WTC11 (cell line): Measurements from ENCODE around the gene TMEM117. TPM values are rescaled to one million over a fixed set of nuclear protein-coding genes. Genes with fewer than 3 reads are reported as not detected.

Source experiments
- ATAC-seq: fragments of 200-7000 bp; cut with Tn5 transposase; 2 replicates; pipeline ENCODE4 v1.10.0; 2021; ENCODE audit warnings: mild to moderate bottlenecking, moderate library complexity
- CTCF ChIA-PET: fragments of 300-600 bp; sonication (Branson Sonifier 250); formaldehyde crosslinking; loops from one replicate; lab custom pipeline; 2021; ENCODE audit warnings: antibody characterized with exemption; lab: Charles Lee
- POLR2A ChIA-PET: fragments of 350-600 bp; sonication (Branson Sonifier 250); formaldehyde crosslinking; loops from one replicate; lab custom pipeline; 2021; ENCODE audit warnings: antibody characterized with exemption; lab: Charles Lee
- DNase-seq: peaks from one replicate; pipeline ENCODE4 v3.0.0; 2021; ENCODE audit warnings: low spot score
- H3K27ac Mint-ChIP-seq: 2 replicates; pipeline ENCODE4 v1.8.0; 2021; ENCODE audit warnings: mixed read lengths
- H3K27me3 Mint-ChIP-seq: 2 replicates; pipeline ENCODE4 v1.8.0; 2021; ENCODE audit warnings: low read depth, mild to moderate bottlenecking, moderate library complexity, mixed read lengths
- H3K36me3 Mint-ChIP-seq: 2 replicates; pipeline ENCODE4 v1.8.0; 2021; ENCODE audit warnings: mixed read lengths
- H3K4me1 Mint-ChIP-seq: 2 replicates; pipeline ENCODE4 v1.8.0; 2022; ENCODE audit warnings: mixed read lengths
- H3K4me3 Mint-ChIP-seq: 2 replicates; pipeline ENCODE4 v1.8.0; 2021; ENCODE audit warnings: mild to moderate bottlenecking, moderate library complexity, mixed read lengths
- H3K9me3 Mint-ChIP-seq: 2 replicates; pipeline ENCODE4 v1.8.0; 2021; ENCODE audit warnings: mixed read lengths
- ATF3 ChIP-seq: sonication (generic); formaldehyde crosslinking; conservative IDR thresholded peaks from 2 replicates; pipeline ENCODE4 v1.8.1; 2022; ENCODE audit warnings: mild to moderate bottlenecking, missing genetic modification reagents
- CDX4 ChIP-seq: fragments of 250-450 bp; sonication (Bioruptor Pico); IDR thresholded peaks from 2 replicates; pipeline ENCODE4 v1.9.0; 2021; ENCODE audit warnings: moderate library complexity, mild to moderate bottlenecking, inconsistent platforms, borderline replicate concordance
- CTCF ChIP-seq: fragments of 200-600 bp; IDR thresholded peaks from 2 replicates; pipeline ENCODE4 v1.8.0; 2022; ENCODE audit warnings: antibody characterized with exemption
- E2F1 ChIP-seq: sonication (generic); formaldehyde crosslinking; IDR thresholded peaks from 2 replicates; pipeline ENCODE4 v1.8.0; 2022; ENCODE audit warnings: mild to moderate bottlenecking, missing genetic modification reagents
- EMX1 ChIP-seq: fragments of 250-450 bp; sonication (Bioruptor Pico); IDR thresholded peaks from 2 replicates; pipeline ENCODE4 v1.8.0; 2021; ENCODE audit warnings: mild to moderate bottlenecking
- ERG ChIP-seq: fragments of 250-450 bp; sonication (Bioruptor Pico); IDR thresholded peaks from 2 replicates; pipeline ENCODE4 v1.8.0; 2021; ENCODE audit warnings: mild to moderate bottlenecking
- ESRRA ChIP-seq: sonication (generic); formaldehyde crosslinking; IDR thresholded peaks from 2 replicates; pipeline ENCODE4 v1.8.1; 2022; ENCODE audit warnings: mild to moderate bottlenecking, missing genetic modification reagents, borderline replicate concordance
- FOXJ3 ChIP-seq: sonication (generic); formaldehyde crosslinking; IDR thresholded peaks from 2 replicates; pipeline ENCODE4 v1.9.0; 2021; ENCODE audit warnings: missing genetic modification reagents, mild to moderate bottlenecking, borderline replicate concordance
- HMGXB4 ChIP-seq: sonication (generic); formaldehyde crosslinking; IDR thresholded peaks from 2 replicates; pipeline ENCODE4 v1.8.1; 2023; ENCODE audit warnings: mild to moderate bottlenecking, moderate library complexity, missing genetic modification reagents
- IRF2 ChIP-seq: sonication (generic); formaldehyde crosslinking; IDR thresholded peaks from 2 replicates; pipeline ENCODE4 v1.8.0; 2022; ENCODE audit warnings: low read depth, missing genetic modification reagents, borderline replicate concordance
- RORB ChIP-seq: fragments of 250-450 bp; sonication (Bioruptor Pico); IDR thresholded peaks from 2 replicates; pipeline ENCODE4 v1.9.0; 2021; ENCODE audit warnings: mild to moderate bottlenecking
- SMAD3 ChIP-seq: sonication (generic); formaldehyde crosslinking; IDR thresholded peaks from 2 replicates; pipeline ENCODE4 v1.8.0; 2022; ENCODE audit warnings: missing genetic modification reagents, mild to moderate bottlenecking, borderline replicate concordance
- SMAD4 ChIP-seq: sonication (generic); formaldehyde crosslinking; IDR thresholded peaks from 2 replicates; pipeline ENCODE4 v1.8.0; 2022; ENCODE audit warnings: mild to moderate bottlenecking, missing genetic modification reagents
- SOX15 ChIP-seq: fragments of 250-450 bp; sonication (Bioruptor Pico); IDR thresholded peaks from 2 replicates; pipeline ENCODE4 v1.9.0; 2021; ENCODE audit warnings: mild to moderate bottlenecking
- STAT6 ChIP-seq: sonication (generic); formaldehyde crosslinking; conservative IDR thresholded peaks from 2 replicates; pipeline ENCODE4 v1.8.1; 2023; ENCODE audit warnings: mild to moderate bottlenecking, low read depth, missing genetic modification reagents, moderate library complexity
- TEAD1 ChIP-seq: sonication (generic); formaldehyde crosslinking; IDR thresholded peaks from 2 replicates; pipeline ENCODE4 v1.8.0; 2022; ENCODE audit warnings: mild to moderate bottlenecking, missing genetic modification reagents
- ZBTB21 ChIP-seq: sonication (generic); formaldehyde crosslinking; IDR thresholded peaks from 2 replicates; pipeline ENCODE4 v1.8.1; 2023; ENCODE audit warnings: mild to moderate bottlenecking, missing genetic modification reagents, borderline replicate concordance
- ZNF138 ChIP-seq: sonication (generic); formaldehyde crosslinking; conservative IDR thresholded peaks from 2 replicates; pipeline ENCODE4 v1.8.1; 2022; ENCODE audit warnings: mild to moderate bottlenecking, moderate library complexity, missing genetic modification reagents
- ZNF396 ChIP-seq: fragments of 250-450 bp; sonication (Bioruptor Pico); IDR thresholded peaks from 2 replicates; pipeline ENCODE4 v1.8.0; 2021; ENCODE audit warnings: mild to moderate bottlenecking, moderate library complexity, borderline replicate concordance
- ZNF512 ChIP-seq: sonication (generic); formaldehyde crosslinking; IDR thresholded peaks from 2 replicates; pipeline ENCODE4 v1.8.1; 2022; ENCODE audit warnings: missing genetic modification reagents, borderline replicate concordance
- total RNA-seq: library from RNA; stranded (reverse); gene quantifications from 3 replicates; pipeline ENCODE4 v1.2.3, GENCODE V29; 2021

TMEM117 gene
- total RNA-seq, 1 experiment from 2014 or later, result 1.5 TPM

GRCh38 chr12:44387581-44387980 lies 551.7 kb downstream of the TMEM117 start:
- no peak for ATAC-seq
- no peak for TF ChIP-seq ZNF138
- no peak for TF ChIP-seq SMAD3 (CRISPR knock-in tag)
- Mint-ChIP-seq H3K27ac (no peak overlapping the region), H3K9me3 (no peaks in the 10 kb centered on the region), H3K36me3 (no peaks in the 10 kb centered on the region), H3K4me3 (no peak overlapping the region), H3K27me3 (no peaks in the 10 kb centered on the region), H3K4me1 (peaks cover 19% of the 10 kb centered on the region)
- no peak for DNase-seq
- ChIA-PET POLR2A (no interaction called here), CTCF (no interaction called here)

GRCh38 chr12:44389038-44389437 lies 553.2 kb downstream of the TMEM117 start:
- ChIA-PET CTCF (no interaction called here), POLR2A (no interaction called here)
- no peak overlapping the region for H3K4me3 Mint-ChIP-seq
- no peaks in the 10 kb centered on the region for H3K9me3 Mint-ChIP-seq
- no peak for DNase-seq
- no peak overlapping the region for H3K27ac Mint-ChIP-seq
- peaks cover 17% of the 10 kb centered on the region for H3K4me1 Mint-ChIP-seq
- ATAC-seq, result no peak
- H3K27me3 Mint-ChIP-seq, result no peaks in the 10 kb centered on the region
- H3K36me3 Mint-ChIP-seq, result no peaks in the 10 kb centered on the region
- TF ChIP-seq EMX1 (CRISPR knock-in tag) (no peak), ZNF512 (CRISPR knock-in tag) (no peak), CTCF (no peak), RORB (CRISPR knock-in tag) (no peak), ZNF396 (no peak), CDX4 (CRISPR knock-in tag) (no peak), FOXJ3 (CRISPR knock-in tag) (no peak), E2F1 (no peak), IRF2 (no peak), ZBTB21 (no peak), STAT6 (no peak), ERG (CRISPR knock-in tag) (no peak), HMGXB4 (CRISPR knock-in tag) (no peak), ATF3 (CRISPR knock-in tag) (no peak), TEAD1 (CRISPR knock-in tag) (no peak), ESRRA (CRISPR knock-in tag) (no peak), SOX15 (no peak), SMAD4 (CRISPR knock-in tag) (no peak)
